ENCODE measurements around the gene SASH1.

SASH1 gene

DNA sequence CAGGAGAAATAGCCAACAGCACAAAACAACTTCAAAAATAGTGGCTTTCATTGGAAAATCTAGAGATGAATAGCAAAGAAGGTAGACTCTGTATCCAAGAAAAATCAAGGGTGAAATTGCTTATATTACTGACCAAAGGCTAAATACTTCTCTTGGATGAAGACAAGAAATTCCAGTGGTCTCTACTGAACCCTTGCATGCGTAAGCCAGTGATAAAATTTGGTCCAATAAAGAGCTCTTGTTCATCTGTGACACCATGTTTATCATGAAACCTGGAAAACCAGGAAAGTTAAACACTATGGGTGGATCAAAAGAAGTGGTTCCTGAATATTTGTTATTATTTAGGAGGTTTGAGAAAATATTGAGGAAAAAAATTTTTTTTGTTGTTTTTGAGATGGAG is 25.6 kb upstream of the SASH1 start:
- TF ChIP-seq GATA1 (IDR thresholded peaks at IDR 0.05; ENCODE audit: low read depth, low read length) (no peak), POLR2A (IDR thresholded peaks at IDR 0.05; ENCODE audit: low read length) (no peak)
- no peak for DNase-seq

DNA sequence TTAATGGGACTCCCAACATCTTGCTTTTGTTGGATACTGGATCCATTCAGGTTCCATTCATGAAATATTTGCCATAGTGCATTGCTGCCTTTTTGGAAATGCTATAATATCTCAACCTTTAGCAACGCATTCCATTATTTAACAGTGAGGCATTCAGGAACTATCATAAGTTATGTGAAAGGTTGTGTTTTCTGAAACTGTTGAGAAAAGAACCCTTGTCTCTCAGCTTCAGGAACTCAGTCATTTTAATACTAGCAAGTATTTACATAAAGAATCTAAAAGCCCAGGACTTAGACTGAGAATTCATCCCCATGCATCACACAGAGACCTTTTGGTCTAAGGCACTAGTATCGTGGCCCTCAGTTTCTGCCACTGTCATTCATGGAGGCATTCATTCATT is 24.9 kb upstream of the SASH1 start:
- TF ChIP-seq GATA1 (IDR thresholded peaks at IDR 0.05; ENCODE audit: low read depth, low read length) (no peak), POLR2A (IDR thresholded peaks at IDR 0.05; ENCODE audit: low read length) (no peak)
- DNase-seq = no peak

DNA sequence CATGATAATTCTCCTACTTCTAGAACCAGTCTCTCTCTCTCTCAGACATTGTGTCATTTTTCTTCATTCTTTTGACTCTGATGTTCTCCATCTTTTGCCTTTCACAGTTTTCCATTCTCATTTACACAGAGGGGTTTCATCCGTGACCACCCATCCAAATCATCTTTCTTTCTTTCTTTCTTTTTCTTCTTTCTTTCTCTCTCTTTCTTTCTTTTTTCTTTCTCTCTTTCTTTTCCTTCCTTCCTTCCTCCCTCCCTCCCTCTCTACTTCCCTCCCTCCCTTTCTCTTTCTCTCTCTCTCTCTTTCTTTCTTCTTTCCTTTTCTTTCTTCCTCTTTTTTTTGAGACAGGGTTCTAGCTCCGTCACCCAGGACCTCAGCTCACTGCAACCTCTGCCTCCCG is 19.9 kb upstream of the SASH1 start:
- TF ChIP-seq POLR2A (IDR thresholded peaks at IDR 0.05; ENCODE audit: low read length) = no peak
- TF ChIP-seq GATA1 (IDR thresholded peaks at IDR 0.05; ENCODE audit: low read depth, low read length) = no peak

DNA sequence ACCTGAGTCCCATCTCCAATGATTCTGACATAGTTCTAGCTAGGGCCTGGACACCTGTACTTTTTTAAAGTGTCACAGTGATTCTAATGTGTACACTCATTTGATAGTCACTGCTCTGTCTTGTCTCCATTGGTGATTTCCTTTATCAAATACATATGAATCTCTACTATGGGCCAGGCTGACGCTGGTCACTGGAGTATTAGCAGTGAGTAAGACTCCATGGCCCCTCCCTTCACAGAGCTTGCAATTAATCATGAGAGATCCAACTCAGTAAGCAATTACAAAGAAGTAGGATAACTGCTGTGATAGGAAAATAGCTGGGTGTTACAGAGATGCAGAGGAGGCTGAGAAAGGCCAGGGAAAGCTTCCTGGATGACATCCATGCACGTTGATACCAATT is 19.3 kb upstream of the SASH1 start:
- no peak for DNase-seq
- TF ChIP-seq GATA1 (IDR thresholded peaks at IDR 0.05; ENCODE audit: low read depth, low read length) (no peak), POLR2A (IDR thresholded peaks at IDR 0.05; ENCODE audit: low read length) (no peak)

More for the DNA sequence above, 19.9 kb upstream of the SASH1 start:
- DNase-seq = no peak

DNA sequence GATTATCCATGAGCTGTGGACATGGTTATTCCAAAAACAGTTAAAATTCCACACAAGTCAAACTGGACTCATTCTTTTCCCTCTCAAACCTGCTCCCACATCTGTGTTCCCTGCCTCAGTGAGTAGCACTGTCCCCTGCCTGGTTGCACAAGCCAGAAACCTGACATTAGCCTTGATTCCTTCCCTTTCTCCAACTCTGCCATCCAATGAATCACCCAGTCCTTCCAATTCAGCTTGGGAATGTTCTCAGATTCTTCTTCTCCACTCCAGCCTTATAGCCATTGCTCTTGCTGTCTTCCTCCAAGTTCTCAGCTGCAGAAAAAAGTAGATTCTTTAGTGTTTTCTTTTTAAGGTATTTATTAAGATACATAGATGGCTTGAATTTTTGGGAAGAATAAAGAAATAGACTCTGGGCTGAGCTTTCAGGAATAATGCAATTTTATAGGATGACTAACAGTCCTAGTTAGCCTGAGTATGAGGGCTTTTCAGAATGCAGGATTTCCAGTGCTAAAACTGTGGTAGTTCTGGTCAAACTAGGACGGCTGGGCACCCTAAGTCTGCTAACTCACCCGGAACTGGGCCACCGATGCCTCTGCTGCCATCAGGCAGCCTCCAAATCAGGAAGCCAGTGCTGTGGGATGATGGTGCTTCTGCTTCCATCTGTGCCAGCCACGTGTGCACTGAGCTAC is 18.2 kb upstream of the SASH1 start:
- no peak for DNase-seq
- TF ChIP-seq GATA1 (IDR thresholded peaks at IDR 0.05; ENCODE audit: low read depth, low read length) (no peak), POLR2A (IDR thresholded peaks at IDR 0.05; ENCODE audit: low read length) (no peak)

DNA sequence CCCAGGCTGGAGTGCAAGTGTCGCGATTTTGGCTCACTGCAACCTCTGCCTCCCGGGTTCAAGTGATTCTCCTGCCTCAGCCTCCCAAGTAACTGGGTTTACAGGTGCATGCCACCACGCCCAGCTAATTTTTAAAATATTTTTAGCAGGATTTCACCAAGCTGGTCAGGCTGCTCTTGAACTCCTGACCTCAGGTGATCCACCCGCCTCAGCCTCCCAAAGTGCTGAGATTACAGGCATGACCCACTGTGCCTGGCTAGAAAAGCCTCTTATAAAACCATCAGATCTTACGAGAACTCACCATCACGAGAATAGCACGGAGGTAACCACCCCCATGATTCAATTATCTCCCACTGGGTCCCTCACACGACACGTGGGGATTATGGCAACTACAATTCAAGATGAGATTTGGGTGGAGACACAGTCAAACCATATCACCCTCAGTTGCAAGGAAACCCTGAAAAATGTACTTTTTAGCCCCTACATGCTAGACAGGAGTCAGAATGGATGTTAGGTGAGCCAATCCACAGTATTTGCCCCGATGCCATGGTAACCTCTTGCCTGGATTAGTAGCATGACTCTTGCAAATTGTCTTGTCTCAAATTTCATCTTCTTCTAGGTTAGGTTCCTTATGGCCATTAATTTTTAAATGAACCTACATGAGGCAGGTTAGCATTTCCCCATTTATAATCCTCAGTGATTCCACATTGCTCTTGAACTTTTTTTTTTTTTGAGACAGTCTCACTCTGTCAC is 17.1 kb upstream of the SASH1 start:
- DNase-seq = no peak
- TF ChIP-seq GATA1 (IDR thresholded peaks at IDR 0.05; ENCODE audit: low read depth, low read length) (no peak), POLR2A (IDR thresholded peaks at IDR 0.05; ENCODE audit: low read length) (no peak)

DNA sequence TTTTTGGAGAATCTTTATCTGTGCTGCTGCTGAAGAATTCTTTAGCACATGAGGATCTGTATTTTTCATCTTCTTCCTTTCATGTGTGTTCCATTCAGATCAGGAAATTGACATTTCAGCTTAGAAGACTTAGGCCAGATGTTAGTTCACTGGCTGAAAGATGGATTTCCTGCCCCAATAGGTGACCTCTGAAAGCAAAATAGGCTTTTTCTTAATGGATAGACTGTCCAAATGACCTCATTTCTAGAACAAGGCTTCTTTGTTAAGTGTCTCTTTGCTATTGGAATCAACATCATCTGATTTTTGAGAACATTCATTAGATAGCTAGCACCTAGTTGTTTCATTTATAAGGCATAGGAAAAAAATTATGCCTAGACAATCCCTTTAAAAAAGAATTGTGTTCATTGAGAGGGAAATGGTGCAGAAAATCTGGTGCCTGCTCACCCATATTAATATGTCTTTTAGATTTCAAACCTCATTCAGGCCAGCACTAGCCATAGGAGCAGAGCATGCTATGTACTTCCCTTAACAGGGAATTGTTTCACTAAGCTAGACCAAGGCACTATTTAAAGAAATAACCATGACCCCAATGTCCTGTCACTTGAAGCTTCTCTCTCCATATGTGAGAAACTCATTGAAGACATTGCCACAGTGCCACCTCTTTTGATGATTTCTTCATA is 13.6 kb upstream of the SASH1 start:
- no peak for TF ChIP-seq POLR2A (IDR thresholded peaks at IDR 0.05; ENCODE audit: low read length)
- TF ChIP-seq GATA1 (IDR thresholded peaks at IDR 0.05; ENCODE audit: low read depth, low read length) = no peak
- no peak for DNase-seq

DNA sequence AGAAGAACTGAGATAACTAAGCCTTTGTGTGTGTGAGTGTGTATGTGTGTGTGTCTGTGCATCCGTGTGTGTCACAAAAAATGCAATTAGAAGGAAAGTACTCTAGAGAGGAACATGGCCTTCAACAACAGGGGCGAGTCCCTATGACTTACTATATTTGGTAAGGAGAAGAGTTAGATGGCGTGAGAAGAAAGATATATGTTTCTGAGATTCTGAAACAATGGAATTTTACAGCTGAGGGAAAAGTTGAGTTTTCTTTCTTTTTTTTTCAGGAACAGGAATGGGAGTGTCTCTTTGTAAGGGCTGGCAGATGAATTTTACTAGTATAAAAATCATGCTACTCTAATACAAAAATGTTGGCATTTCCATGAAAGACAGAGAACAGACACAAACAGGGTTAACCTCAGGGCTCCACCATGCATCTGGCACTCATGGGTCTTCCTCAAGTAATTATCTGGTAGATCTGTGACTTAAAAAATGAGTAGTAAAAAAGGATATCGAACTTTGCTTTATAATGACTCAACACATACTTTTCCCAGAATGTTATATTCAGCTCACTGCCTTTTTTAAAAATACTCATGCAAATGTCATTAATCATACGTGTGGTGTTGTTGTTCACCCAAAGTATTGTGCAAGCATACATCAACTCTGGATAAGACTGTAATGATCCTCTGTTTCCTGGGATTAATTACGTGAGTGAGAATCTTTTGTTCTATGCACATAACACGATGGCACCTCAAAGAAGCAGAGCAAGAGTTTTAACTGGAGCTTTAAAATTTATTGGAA is 12.8 kb upstream of the SASH1 start:
- no peak for DNase-seq
- TF ChIP-seq POLR2A (IDR thresholded peaks at IDR 0.05; ENCODE audit: low read length) = no peak
- no peak for TF ChIP-seq GATA1 (IDR thresholded peaks at IDR 0.05; ENCODE audit: low read depth, low read length)

DNA sequence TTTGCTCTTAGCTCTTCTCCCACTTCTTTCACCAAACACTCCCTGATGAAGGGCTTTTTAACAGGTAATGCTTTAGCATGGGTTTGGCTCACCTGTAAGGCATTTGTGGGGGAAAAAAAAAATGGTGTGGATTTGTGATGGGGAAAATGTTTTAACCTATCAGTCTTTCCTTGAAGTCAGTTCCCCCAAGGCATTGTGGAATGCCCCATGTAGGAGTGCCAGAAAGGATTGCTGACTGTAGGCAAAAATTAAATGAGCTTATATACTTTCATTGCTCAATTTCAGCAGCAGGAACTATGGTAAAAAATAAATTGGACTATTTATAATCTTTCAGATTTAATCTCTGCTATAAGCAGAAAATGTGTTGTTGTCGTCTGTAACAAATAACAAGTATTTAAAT is 10.6 kb upstream of the SASH1 start:
- no peak for DNase-seq
- no peak for TF ChIP-seq GATA1 (IDR thresholded peaks at IDR 0.05; ENCODE audit: low read depth, low read length)
- TF ChIP-seq POLR2A (IDR thresholded peaks at IDR 0.05; ENCODE audit: low read length) = no peak

DNA sequence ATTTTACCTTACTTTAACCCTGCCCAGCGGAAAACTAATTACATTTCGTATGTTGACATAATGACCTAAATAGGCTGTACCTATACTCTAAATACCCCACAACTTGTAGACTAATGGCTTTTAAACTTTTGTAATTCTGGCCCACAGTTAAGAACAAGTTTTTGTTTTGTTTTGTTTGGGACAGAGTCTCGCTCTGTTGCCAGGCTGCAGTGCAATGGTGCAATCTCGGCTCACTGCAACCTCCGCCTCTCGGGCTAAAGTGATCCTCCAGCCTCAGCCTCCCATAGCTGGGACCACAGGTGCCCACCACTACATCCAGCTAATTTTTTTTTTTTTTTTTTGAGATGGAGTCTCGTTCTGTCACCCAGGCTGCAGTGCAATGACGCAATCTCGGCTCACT is 5.7 kb upstream of the SASH1 start:
- no peak for DNase-seq
- TF ChIP-seq GATA1 (IDR thresholded peaks at IDR 0.05; ENCODE audit: low read depth, low read length) (no peak), POLR2A (IDR thresholded peaks at IDR 0.05; ENCODE audit: low read length) (no peak)

DNA sequence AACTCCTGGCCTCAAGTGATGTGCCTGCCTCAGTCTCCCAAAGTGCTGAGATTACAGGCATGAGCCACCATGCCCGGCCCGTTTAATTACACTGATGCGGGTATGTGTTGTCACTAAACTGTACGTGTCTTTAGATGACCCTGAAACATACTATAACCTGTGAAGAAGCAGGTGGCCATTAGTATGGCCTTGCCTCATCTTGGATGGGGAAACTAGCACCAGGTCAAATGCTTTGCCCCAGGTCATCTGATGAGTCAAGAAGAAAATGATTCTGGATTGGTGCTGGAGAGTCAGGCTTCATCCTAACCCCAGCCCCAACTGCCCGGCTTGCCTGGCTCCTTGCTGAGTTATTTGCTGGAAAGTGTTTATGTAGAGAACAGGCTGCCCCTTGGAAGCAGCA is 2.9 kb upstream of the SASH1 start:
- no peak for DNase-seq

DNA sequence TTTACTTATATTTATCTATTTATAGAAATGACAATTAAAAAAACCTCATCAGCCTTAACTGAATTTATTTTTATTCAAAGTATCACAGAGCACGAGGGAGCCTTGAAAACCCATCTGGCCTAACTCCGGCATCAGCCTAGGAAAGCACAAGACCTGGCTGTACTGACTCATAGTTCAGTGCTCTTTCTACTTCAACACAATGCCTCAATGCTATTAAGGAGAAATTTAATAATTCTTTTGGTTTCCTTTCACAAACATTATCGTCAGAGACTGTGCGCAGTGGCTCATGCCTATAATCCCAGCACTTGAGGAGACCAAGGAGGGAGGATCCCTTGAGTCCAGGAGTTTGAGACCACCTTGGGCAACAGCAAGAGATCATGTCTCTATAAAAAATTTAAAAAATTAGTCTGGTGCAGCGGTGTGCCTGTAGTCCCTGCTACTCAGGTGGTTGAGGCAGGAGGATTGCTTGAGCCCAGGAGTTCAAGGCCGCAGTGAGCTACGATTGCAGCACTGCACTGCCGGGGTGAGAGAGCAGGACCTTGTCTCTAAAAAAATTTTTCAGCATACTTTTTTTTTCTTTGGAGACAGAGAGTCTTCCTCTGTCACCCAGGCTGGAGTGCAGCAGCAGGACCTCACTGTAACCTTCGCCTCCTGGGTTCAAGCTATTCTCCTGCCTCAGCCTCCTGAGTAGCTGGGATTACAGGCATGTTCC is 1.9 kb upstream of the SASH1 start:
- DNase-seq = no peak
- TF ChIP-seq GATA1 (IDR thresholded peaks at IDR 0.05; ENCODE audit: low read depth, low read length) (no peak), POLR2A (IDR thresholded peaks at IDR 0.05; ENCODE audit: low read length) (no peak)

More for the DNA sequence above, 2.9 kb upstream of the SASH1 start:
- TF ChIP-seq POLR2A (IDR thresholded peaks at IDR 0.05; ENCODE audit: low read length) (no peak), GATA1 (IDR thresholded peaks at IDR 0.05; ENCODE audit: low read depth, low read length) (no peak)

DNA sequence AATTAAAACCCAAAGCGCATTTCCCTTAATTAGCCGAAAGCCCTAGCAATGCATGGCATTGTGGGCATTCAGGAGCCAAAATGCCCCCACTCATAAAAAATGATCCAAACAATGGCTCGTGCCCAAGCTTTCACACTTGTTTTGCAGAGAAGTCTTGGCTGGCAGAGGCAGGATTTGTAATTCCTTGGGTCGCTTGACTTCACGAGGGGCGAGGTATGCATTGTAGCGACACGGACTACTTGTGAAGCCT is 613 bp upstream of the SASH1 start:
- no peak for DNase-seq
- TF ChIP-seq GATA1 (IDR thresholded peaks at IDR 0.05; ENCODE audit: low read depth, low read length) (no peak), POLR2A (IDR thresholded peaks at IDR 0.05; ENCODE audit: low read length) (no peak)
